Stomach (tissue), 9 donors: ENCODE measurements around the gene HNRNPLL. TPM values are rescaled to one million over a fixed set of nuclear protein-coding genes. Genes with fewer than 3 reads are reported as not detected.

Experiments used
- DNase-seq, 2 donors: peaks; one replicate each; pipeline versions ENCODE4 v3.0.0 to v3.0.0-alpha.2; 2013 to 2019
- H3K27ac ChIP-seq, 5 donors: fragments of 200-600 bp in 4 of 5; sonication (generic) in 4 of 5; one replicate each; pipeline ENCODE4 v1.5.1; 2013 to 2019; ENCODE audit warnings: mild to moderate bottlenecking in 1 of 5, moderate library complexity in 1 of 5
- H3K27me3 ChIP-seq, 3 donors: fragments of 200-600 bp; sonication (generic); one replicate each; pipeline ENCODE4 v1.5.1; 2017 to 2019; ENCODE audit warnings: mixed run types in 1 of 3
- H3K36me3 ChIP-seq, 4 donors: fragments of 200-600 bp; sonication (generic); 1 replicate in 3 of 4; 2 replicates in 1 of 4; pipeline ENCODE4 v1.5.1; 2016 to 2019
- H3K4me1 ChIP-seq, 4 donors: fragments of 200-600 bp; sonication (generic); one replicate each; pipeline ENCODE4 v1.5.1; 2016 to 2019
- H3K4me3 ChIP-seq, 4 donors: fragments of 200-600 bp; sonication (generic) in 3 of 4; one replicate each; pipeline ENCODE4 v1.5.1; 2016 to 2019; ENCODE audit warnings: mild to moderate bottlenecking in 1 of 4
- H3K9me3 ChIP-seq, 4 donors: fragments of 200-600 bp; sonication (generic); one replicate each; pipeline ENCODE4 v1.5.1; 2016 to 2019
- EP300 ChIP-seq: sonication (generic); formaldehyde crosslinking; IDR thresholded peaks from one replicate; pipeline ENCODE4 v1.6.1; 2017; ENCODE audit warnings: antibody characterized with exemption
- POLR2A ChIP-seq, 4 donors: fragments of 450-650 bp; IDR thresholded peaks; one replicate each; pipeline ENCODE4 v1.6.1; 2016; ENCODE audit warnings: antibody characterized with exemption in 4 of 4, control low read depth in 2 of 4, mild to moderate bottlenecking in 1 of 4, moderate library complexity in 1 of 4
- POLR2AphosphoS5 ChIP-seq, 3 donors: sonication (generic); formaldehyde crosslinking; IDR thresholded peaks; one replicate each; pipeline ENCODE4 v1.6.1; 2016; ENCODE audit warnings: antibody characterized with exemption in 3 of 3
- WGBS, 5 donors: extraction: QIAGEN DNeasy Blood & Tissue Kit in 3 of 5; methylation state at CpG; one replicate each; pipeline versions ENCODE4 v1.1.5 to v1.1.7; 2013 to 2018; 5-methylcytosine and 5-hydroxymethylcytosine counted together
- intact Hi-C: fragments of 100-400 bp; cut with DNase I; formaldehyde crosslinking; loops from one replicate; pipeline ENCODE4 v1.15.1; 2023; ENCODE audit warnings: low total_unique reads
- polyA plus RNA-seq, 3 donors: library from polyadenylated mRNA; stranded (reverse); fragments of 200-250 nt; gene quantifications; one replicate each; pipeline ENCODE4 v1.2.3, GENCODE V29; 2013
- total RNA-seq, 5 donors: library from RNA; depleted of rRNA; stranded (reverse); fragments of >200 nt; gene quantifications; one replicate each; pipeline versions ENCODE4 v1.1.0 to v1.2.3, GENCODE V29; 2014 to 2016
- TF ChIP-seq, protein P1 (sequence below), 7 experiments: fragments of 450-650 bp in 4 of 7; fragments of 200-600 bp in 3 of 7; sonication (generic) in 3 of 7; IDR thresholded peaks; one replicate each; pipeline ENCODE4 v1.5.1; 2016 to 2019; ENCODE audit warnings: antibody characterized with exemption in 7 of 7, control low read depth in 2 of 7, mild to moderate bottlenecking in 1 of 7
- donor health status: healthy with polysubstance abuse.
- donor health status: Bipolar disorder and iron deficiency.
- donor health status: healthy.

Gene HNRNPLL
- total and polyA plus RNA-seq, 8 donors, result 12.2 to 97.9 (median 25.7) TPM

GRCh38 chr2:38527338-38528007, 75.3 kb downstream of the HNRNPLL start:
- 73 to 87% (median 83%) methylated on average over 5 of the region's 5 CpGs for WGBS, 5 donors
- Histone ChIP-seq H3K9me3 (no peaks in the 10 kb centered on the region), H3K27me3 (peaks cover 0 to 12% (median 5%) of the 10 kb centered on the region in 3 donors), H3K36me3 (no peaks in the 10 kb centered on the region), H3K27ac (peak overlapping the region in 3 of 5 donors; percentile 40 to 73 (median 73)), H3K4me1 (peaks cover 0 to 30% (median 11%) of the 10 kb centered on the region in 4 donors), H3K4me3 (peak overlapping the region; percentile 38 to 46 (median 44))
- intact Hi-C loops, result no loop called here
- TF ChIP-seq EP300 (no peak), POLR2AphosphoS5 (IDR thresholded peaks at IDR 0.05) (no peak), POLR2A (IDR thresholded peaks at IDR 0.05) (no peak)
- TF ChIP-seq, protein P1, sequence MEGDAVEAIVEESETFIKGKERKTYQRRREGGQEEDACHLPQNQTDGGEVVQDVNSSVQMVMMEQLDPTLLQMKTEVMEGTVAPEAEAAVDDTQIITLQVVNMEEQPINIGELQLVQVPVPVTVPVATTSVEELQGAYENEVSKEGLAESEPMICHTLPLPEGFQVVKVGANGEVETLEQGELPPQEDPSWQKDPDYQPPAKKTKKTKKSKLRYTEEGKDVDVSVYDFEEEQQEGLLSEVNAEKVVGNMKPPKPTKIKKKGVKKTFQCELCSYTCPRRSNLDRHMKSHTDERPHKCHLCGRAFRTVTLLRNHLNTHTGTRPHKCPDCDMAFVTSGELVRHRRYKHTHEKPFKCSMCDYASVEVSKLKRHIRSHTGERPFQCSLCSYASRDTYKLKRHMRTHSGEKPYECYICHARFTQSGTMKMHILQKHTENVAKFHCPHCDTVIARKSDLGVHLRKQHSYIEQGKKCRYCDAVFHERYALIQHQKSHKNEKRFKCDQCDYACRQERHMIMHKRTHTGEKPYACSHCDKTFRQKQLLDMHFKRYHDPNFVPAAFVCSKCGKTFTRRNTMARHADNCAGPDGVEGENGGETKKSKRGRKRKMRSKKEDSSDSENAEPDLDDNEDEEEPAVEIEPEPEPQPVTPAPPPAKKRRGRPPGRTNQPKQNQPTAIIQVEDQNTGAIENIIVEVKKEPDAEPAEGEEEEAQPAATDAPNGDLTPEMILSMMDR (IDR thresholded peaks at IDR 0.05), result no peak
- DNase-seq, result no peak

- H3K4me3 ChIP-seq, result no peak overlapping the region
- no peak overlapping the region for H3K27ac ChIP-seq
- H3K9me3 ChIP-seq, result no peaks in the 10 kb centered on the region
- H3K36me3 ChIP-seq, result no peaks in the 10 kb centered on the region
- peaks cover 0 to 30% (median 11%) of the 10 kb centered on the region in 4 donors for H3K4me1 ChIP-seq
- no peak for DNase-seq
- H3K27me3 ChIP-seq, result peaks cover 0 to 12% (median 5%) of the 10 kb centered on the region in 3 donors
- TF ChIP-seq POLR2A (IDR thresholded peaks at IDR 0.05) (no peak), EP300 (no peak), POLR2AphosphoS5 (IDR thresholded peaks at IDR 0.05) (no peak)
- TF ChIP-seq, protein P1 (IDR thresholded peaks at IDR 0.05), result no peak
- intact Hi-C loops, result no loop called here
- 64 to 84% (median 72%) methylated on average over 2 of the region's 2 CpGs for WGBS, 5 donors
Observed at GRCh38 chr2:38526195-38526594, 76.5 kb downstream of the HNRNPLL start.

GRCh38 chr2:38524580-38524979, 78.1 kb downstream of the HNRNPLL start:
- intact Hi-C loops, result no loop called here
- peak overlapping the region in 1 of 5 donors; percentile 33 for H3K27ac ChIP-seq
- 40 to 57% (median 51%) methylated on average over 2 to 3 of the region's 3 CpGs for WGBS, 5 donors

DNA sequence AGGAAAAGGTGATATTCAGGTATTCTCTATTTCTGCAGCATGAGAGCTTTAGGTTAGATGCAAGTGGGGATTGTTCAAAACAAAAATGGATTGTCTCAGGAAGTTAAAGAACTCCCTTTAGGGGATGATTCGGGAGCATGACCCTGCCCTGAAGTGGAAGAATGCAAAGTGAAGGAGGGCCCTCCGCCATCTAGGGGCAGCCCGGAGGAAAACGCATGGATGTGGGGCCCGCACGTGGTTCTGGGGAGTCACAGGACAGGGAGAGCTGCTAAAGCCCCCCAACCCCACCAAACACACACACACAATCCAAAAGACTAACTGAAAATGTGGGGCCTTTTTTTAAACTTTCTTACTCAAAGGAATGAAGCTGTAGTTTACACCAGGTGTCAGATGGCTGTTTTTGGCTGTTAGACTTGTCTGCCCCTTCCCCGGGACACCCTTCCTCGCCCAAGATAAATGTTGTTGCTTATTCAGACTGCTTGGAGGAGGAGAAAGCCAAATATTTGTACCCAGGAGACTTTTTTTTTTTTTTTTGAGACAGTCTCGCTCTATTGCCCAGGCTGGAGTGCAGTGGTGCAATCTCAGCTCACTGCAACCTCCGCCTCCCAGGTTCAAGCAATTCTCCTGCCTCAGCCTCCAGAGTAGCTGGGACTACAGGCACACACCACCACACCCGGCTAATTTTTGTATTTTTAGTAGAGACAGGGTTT, 78.8 kb downstream of the HNRNPLL start:
- no peak overlapping the region for H3K4me3 ChIP-seq
- peaks cover 0 to 6% (median 5%) of the 10 kb centered on the region in 3 donors for H3K27me3 ChIP-seq
- peak overlapping the region in 1 of 5 donors; percentile 38 for H3K27ac ChIP-seq
- TF ChIP-seq, protein P1 (IDR thresholded peaks at IDR 0.05), result peak in 1 of 7 experiments; percentile 8
- TF ChIP-seq EP300, result no peak
- no peak for TF ChIP-seq POLR2A (IDR thresholded peaks at IDR 0.05)
- no peak for TF ChIP-seq POLR2AphosphoS5 (IDR thresholded peaks at IDR 0.05)
- peaks cover 0 to 30% (median 11%) of the 10 kb centered on the region in 4 donors for H3K4me1 ChIP-seq
- intact Hi-C loops, result no loop called here
- no peak for DNase-seq
- H3K36me3 ChIP-seq, result no peaks in the 10 kb centered on the region
- H3K9me3 ChIP-seq, result no peaks in the 10 kb centered on the region
- WGBS, 5 donors, result 53 to 64% (median 55%) methylated on average over 11 of the region's 11 CpGs

More at GRCh38 chr2:38524580-38524979, 78.1 kb downstream of the HNRNPLL start:
- H3K4me1 ChIP-seq, result peaks cover 0 to 30% (median 11%) of the 10 kb centered on the region in 4 donors
- no peak for DNase-seq
- TF ChIP-seq POLR2AphosphoS5 (IDR thresholded peaks at IDR 0.05) (no peak), EP300 (no peak), POLR2A (IDR thresholded peaks at IDR 0.05) (no peak)
- TF ChIP-seq, protein P1 (IDR thresholded peaks at IDR 0.05), result no peak
- H3K36me3 ChIP-seq, result no peaks in the 10 kb centered on the region
- H3K9me3 ChIP-seq, result no peaks in the 10 kb centered on the region
- H3K4me3 ChIP-seq, result no peak overlapping the region
- H3K27me3 ChIP-seq, result peaks cover 0 to 12% (median 5%) of the 10 kb centered on the region in 3 donors
